Prostate gland (tissue), 2 donors: Measurements from ENCODE around the gene SLC25A4.

Source experiments
- CTCF ChIP-seq, 4 experiments: fragments of 200-600 bp in 2 of 4; fragments of 450-650 bp in 2 of 4; sonication (generic) in 2 of 4; IDR thresholded peaks; 1 replicate in 3 of 4; 2 replicates in 1 of 4; pipeline ENCODE4 v1.5.1; 2016 to 2019; ENCODE audit warnings: antibody characterized with exemption in 4 of 4, mild to moderate bottlenecking in 2 of 4, moderate library complexity in 2 of 4
- POLR2A ChIP-seq: fragments of 450-650 bp; IDR thresholded peaks from one replicate; pipeline ENCODE4 v1.6.1; 2016; ENCODE audit warnings: antibody characterized with exemption, mild to moderate bottlenecking
- POLR2AphosphoS5 ChIP-seq: sonication (generic); formaldehyde crosslinking; IDR thresholded peaks from one replicate; pipeline ENCODE4 v1.6.1; 2017; ENCODE audit warnings: antibody characterized with exemption

DNA sequence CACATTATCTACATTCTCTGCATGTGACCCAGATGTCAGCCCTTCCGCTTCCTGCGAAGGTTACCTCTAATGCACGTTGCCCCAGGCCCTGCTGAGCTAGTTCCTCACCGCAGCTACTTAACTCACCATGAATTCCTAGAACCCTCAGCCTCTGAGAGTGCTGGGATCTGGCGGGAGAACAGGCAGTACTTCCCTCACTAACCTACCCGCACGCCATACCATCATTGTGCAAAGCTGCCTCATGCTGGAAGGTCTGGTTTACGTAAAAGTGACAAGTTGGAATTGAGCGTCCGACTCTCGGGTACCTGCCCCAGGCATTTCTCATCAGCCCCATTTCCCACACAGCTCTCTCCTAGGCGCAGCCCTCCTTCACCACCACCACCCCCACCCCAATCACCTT lies 6.3 kb downstream of the SLC25A4 start:
- TF ChIP-seq CTCF (IDR thresholded peaks at IDR 0.05) (no peak), POLR2AphosphoS5 (no peak), POLR2A (no peak)
